Ishikawa (cell line): ENCODE measurements around the gene NBEAL1.

ENCODE experiments used
- EP300 ChIP-seq: IDR thresholded peaks from 2 replicates; pipeline ENCODE4 v1.6.1; 2012; ENCODE audit warnings: borderline replicate concordance
- NFIC ChIP-seq: IDR thresholded peaks from 2 replicates; pipeline ENCODE4 v1.6.1; 2012
- TF ChIP-seq, protein P1 (sequence below): IDR thresholded peaks from 2 replicates; pipeline ENCODE4 v1.6.1; 2012; ENCODE audit warnings: low read depth, mild to moderate bottlenecking

DNA sequence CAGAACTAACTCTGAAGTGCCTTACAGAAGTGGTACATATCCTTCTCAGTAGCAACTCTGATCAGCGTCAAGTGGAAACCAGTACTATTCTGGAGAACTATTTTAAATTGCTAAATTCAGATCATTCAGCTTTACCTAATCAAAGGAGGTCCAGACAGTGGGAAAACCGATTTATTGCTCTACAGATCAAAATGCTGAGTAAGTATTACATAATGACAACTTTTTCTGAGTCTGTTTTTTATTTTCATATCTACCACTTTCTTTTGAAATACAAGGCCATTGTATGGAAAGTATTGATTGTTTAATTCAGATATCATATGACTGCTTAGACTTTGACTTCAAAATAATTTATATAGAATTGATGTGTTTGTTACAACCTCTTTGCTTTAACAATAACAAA lies 68.7 kb downstream of the NBEAL1 start:
- TF ChIP-seq NFIC (no peak), EP300 (no peak)
- TF ChIP-seq, protein P1, sequence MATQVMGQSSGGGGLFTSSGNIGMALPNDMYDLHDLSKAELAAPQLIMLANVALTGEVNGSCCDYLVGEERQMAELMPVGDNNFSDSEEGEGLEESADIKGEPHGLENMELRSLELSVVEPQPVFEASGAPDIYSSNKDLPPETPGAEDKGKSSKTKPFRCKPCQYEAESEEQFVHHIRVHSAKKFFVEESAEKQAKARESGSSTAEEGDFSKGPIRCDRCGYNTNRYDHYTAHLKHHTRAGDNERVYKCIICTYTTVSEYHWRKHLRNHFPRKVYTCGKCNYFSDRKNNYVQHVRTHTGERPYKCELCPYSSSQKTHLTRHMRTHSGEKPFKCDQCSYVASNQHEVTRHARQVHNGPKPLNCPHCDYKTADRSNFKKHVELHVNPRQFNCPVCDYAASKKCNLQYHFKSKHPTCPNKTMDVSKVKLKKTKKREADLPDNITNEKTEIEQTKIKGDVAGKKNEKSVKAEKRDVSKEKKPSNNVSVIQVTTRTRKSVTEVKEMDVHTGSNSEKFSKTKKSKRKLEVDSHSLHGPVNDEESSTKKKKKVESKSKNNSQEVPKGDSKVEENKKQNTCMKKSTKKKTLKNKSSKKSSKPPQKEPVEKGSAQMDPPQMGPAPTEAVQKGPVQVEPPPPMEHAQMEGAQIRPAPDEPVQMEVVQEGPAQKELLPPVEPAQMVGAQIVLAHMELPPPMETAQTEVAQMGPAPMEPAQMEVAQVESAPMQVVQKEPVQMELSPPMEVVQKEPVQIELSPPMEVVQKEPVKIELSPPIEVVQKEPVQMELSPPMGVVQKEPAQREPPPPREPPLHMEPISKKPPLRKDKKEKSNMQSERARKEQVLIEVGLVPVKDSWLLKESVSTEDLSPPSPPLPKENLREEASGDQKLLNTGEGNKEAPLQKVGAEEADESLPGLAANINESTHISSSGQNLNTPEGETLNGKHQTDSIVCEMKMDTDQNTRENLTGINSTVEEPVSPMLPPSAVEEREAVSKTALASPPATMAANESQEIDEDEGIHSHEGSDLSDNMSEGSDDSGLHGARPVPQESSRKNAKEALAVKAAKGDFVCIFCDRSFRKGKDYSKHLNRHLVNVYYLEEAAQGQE: no peak
